ENCODE measurements around the gene BSX. TPM values are rescaled to one million over a fixed set of nuclear protein-coding genes. Genes with fewer than 3 reads are reported as not detected.

BSX gene
- polyA plus RNA-seq, 2 donors, result not detected

Other genes with a start within 250 kb of the BSX start
- under 1 TPM; 0.08 to 0.14 TPM for gene CRTAM, start 143.3 kb downstream of the BSX start, polyA plus RNA-seq
- under 1 TPM; 0.77 to 0.82 TPM for gene JHY, start 99.1 kb downstream of the BSX start, polyA plus RNA-seq
- gene HSPA8, start 80.3 kb upstream of the BSX start, polyA plus RNA-seq, result 100 to 1,000 TPM in 1 of 2 donors, 10 to 100 TPM in 1; 64.9 to 504 TPM
- 1 to 10 TPM; 2.9 to 4.2 TPM for gene CLMP, start 213.4 kb upstream of the BSX start, polyA plus RNA-seq

All from esophagus (tissue), 2 donors.